ENCODE measurements around the gene FMN1. TPM values are rescaled to one million over a fixed set of nuclear protein-coding genes. Genes with fewer than 3 reads are reported as not detected.

The FMN1 gene
- polyA plus RNA-seq, 2 of the 4 experiments (the other 2 are of a cell fraction) = 0.53 to 2.2 TPM

- ChIA-PET CTCF (interaction anchor here (1.1 to 2.4 kb wide), 3 partner anchors 16 to 224 kb away, joined by 3 to 12 read pairs (median 3); no protein-coding TSS in a partner anchor), POLR2A (no interaction called here)
- Histone ChIP-seq H3K4me3 (no peak overlapping the region), H3K4me2 (no peak overlapping the region), H3K4me1 (no peaks in the 10 kb centered on the region), H3K9me3 (no peaks in the 10 kb centered on the region), H3K27ac (no peak overlapping the region)
- FAIRE-seq = no peak
- ATAC-seq = no peak
- DNase-seq (ENCODE audit: low read depth in 1 of 2, low spot score in 1 of 2) = no peak
- 91% methylated on average over 7 of the region's 7 CpGs for WGBS (ENCODE audit: missing lambda C conversion rate)
- no peak for TF ChIP-seq CEBPB (IDR thresholded peaks at IDR 0.05)
- TF ChIP-seq POLR2AphosphoS2 (conservative IDR thresholded peaks at IDR 0.05; ENCODE audit: low read length) = no peak
- TF ChIP-seq E2F6 (IDR thresholded peaks at IDR 0.05; ENCODE audit: borderline replicate concordance, low read depth) = no peak
- TF ChIP-seq ATOH8 (CRISPR knock-in tag; IDR thresholded peaks at IDR 0.05; ENCODE audit: low read depth) = no peak
- TF ChIP-seq CHD4 (IDR thresholded peaks at IDR 0.05; ENCODE audit: borderline replicate concordance) = no peak
- no peak for TF ChIP-seq HMGXB4 (CRISPR knock-in tag; IDR thresholded peaks at IDR 0.05; ENCODE audit: borderline replicate concordance)
- no peak for TF ChIP-seq ZSCAN20 (CRISPR knock-in tag; IDR thresholded peaks at IDR 0.05)
- TF ChIP-seq FOSL2 (IDR thresholded peaks at IDR 0.05) = no peak
- TF ChIP-seq FOSL2 (CRISPR knock-in tag; IDR thresholded peaks at IDR 0.05) = no peak
- TF ChIP-seq GATA3 (IDR thresholded peaks at IDR 0.05; ENCODE audit: borderline replicate concordance) = no peak
- no peak for TF ChIP-seq CHD2 (IDR thresholded peaks at IDR 0.05; ENCODE audit: low read length, partially characterized antibody)
- TF ChIP-seq MYC (IDR thresholded peaks at IDR 0.05; ENCODE audit: borderline replicate concordance, low read length) = no peak
- no peak for TF ChIP-seq BCL3 (IDR thresholded peaks at IDR 0.05)
- no peak for TF ChIP-seq HEYL (CRISPR knock-in tag; IDR thresholded peaks at IDR 0.05)
- TF ChIP-seq NPAS2 (CRISPR knock-in tag; IDR thresholded peaks at IDR 0.05; ENCODE audit: borderline replicate concordance) = no peak
- TF ChIP-seq ELK1 (IDR thresholded peaks at IDR 0.05; ENCODE audit: low read depth, low read length) = no peak
- TF ChIP-seq USF2 (IDR thresholded peaks at IDR 0.05) = no peak
- no peak for TF ChIP-seq SREBF2 (IDR thresholded peaks at IDR 0.05)
- TF ChIP-seq FOSB (CRISPR knock-in tag; IDR thresholded peaks at IDR 0.05) = no peak
- TF ChIP-seq JUNB (IDR thresholded peaks at IDR 0.05) = no peak
- no peak for TF ChIP-seq TFCP2L1 (CRISPR knock-in tag; IDR thresholded peaks at IDR 0.05)
These were observed 308.1 kb downstream of the FMN1 start for GRCh38 chr15:32886459-32886858.

- no peak for ATAC-seq
- ChIA-PET POLR2A (no interaction called here), CTCF (interaction anchor here (0.9 to 1.2 kb wide), 5 partner anchors 8 to 97 kb away, joined by 3 to 4 read pairs (median 3); no protein-coding TSS in a partner anchor)
- Histone ChIP-seq H3K4me3 (no peak overlapping the region), H3K27ac (no peak overlapping the region), H3K4me2 (no peak overlapping the region), H3K9me3 (no peaks in the 10 kb centered on the region), H3K4me1 (no peaks in the 10 kb centered on the region)
- WGBS (ENCODE audit: missing lambda C conversion rate) = 93% methylated on average over 5 of the region's 5 CpGs
- FAIRE-seq = peak; percentile 51
- no peak for DNase-seq (ENCODE audit: low read depth in 1 of 2, low spot score in 1 of 2)
- TF ChIP-seq NPAS2 (CRISPR knock-in tag; IDR thresholded peaks at IDR 0.05; ENCODE audit: borderline replicate concordance) = no peak
- no peak for TF ChIP-seq HDAC2 (IDR thresholded peaks at IDR 0.05)
- TF ChIP-seq USF2 (IDR thresholded peaks at IDR 0.05) = no peak
- no peak for TF ChIP-seq HMGXB4 (CRISPR knock-in tag; IDR thresholded peaks at IDR 0.05; ENCODE audit: borderline replicate concordance)
- no peak for TF ChIP-seq HOXA7 (CRISPR knock-in tag; IDR thresholded peaks at IDR 0.05)
- TF ChIP-seq HOXB5 (CRISPR knock-in tag; IDR thresholded peaks at IDR 0.05) = no peak
- no peak for TF ChIP-seq ZNF302 (CRISPR knock-in tag; IDR thresholded peaks at IDR 0.05)
- no peak for TF ChIP-seq FOSL2 (IDR thresholded peaks at IDR 0.05)
- TF ChIP-seq FOSL2 (CRISPR knock-in tag; IDR thresholded peaks at IDR 0.05) = no peak
- TF ChIP-seq JUN (IDR thresholded peaks at IDR 0.05) = no peak
- no peak for TF ChIP-seq E2F6 (IDR thresholded peaks at IDR 0.05; ENCODE audit: borderline replicate concordance, low read depth)
- no peak for TF ChIP-seq ZC3H11A (IDR thresholded peaks at IDR 0.05)
- no peak for TF ChIP-seq CHD2 (IDR thresholded peaks at IDR 0.05; ENCODE audit: low read length, partially characterized antibody)
These were observed 308.8 kb downstream of the FMN1 start for GRCh38 chr15:32885713-32886112.

All from A549 (cell line).